A673 (cell line): ENCODE measurements around the gene COA6.

ENCODE experiments used
- CTCF ChIP-seq: fragments of 300-800, 200-600 bp; sonication (generic); conservative IDR thresholded peaks from 2 replicates; pipeline ENCODE4 v1.5.1; 2017; ENCODE audit warnings: low read depth, mild to moderate bottlenecking, antibody characterized with exemption, low read length, moderate library complexity, mixed read lengths
- EZH2 ChIP-seq: fragments of 200-600 bp; sonication (generic); IDR thresholded peaks from 2 replicates; pipeline ENCODE4 v1.6.1; 2017; ENCODE audit warnings: borderline replicate concordance, low read depth, mild to moderate bottlenecking, mixed read lengths, antibody characterized with exemption, low read length; ENCODE audit not compliant: poor library complexity, severe bottlenecking

GRCh38 chr1:234372011-234372757, 1.1 kb upstream of the COA6 start:
- TF ChIP-seq CTCF (no peak), EZH2 (no peak)
